ENCODE data around the gene REV1. TPM values are rescaled to one million over a fixed set of nuclear protein-coding genes. Genes with fewer than 3 reads are reported as not detected.

The REV1 gene
- total and polyA plus RNA-seq, 9 of the 15 experiments (the other 6 are each of a cell fraction or from before 2014, with no cell fraction given): 12.8 to 54.4 (median 29.6) TPM

DNA sequence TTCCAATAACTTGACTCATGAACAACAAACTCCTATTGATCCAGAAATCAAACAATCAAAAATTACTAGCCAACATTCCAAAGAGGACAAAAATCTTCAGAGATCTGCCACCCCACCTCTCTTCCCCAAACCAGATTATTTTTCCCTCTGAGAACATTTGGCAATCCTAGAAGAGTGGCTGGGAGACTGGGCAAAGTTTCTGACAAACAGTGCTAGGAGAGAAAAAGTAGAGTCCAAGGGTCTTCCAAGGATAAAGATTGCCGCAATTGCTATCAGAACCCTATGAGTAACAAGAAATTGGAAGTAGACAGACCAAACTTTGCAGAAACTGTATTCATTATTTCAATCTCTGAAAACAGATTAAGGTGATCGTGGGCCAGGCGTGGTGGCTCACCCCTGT lies 22.4 kb downstream of the REV1 start:
- TF ChIP-seq ZFX (CRISPR knock-in tag; IDR thresholded peaks at IDR 0.05) (no peak), FOXA1 (IDR thresholded peaks at IDR 0.05; ENCODE audit: borderline replicate concordance) (no peak), MIER1 (IDR thresholded peaks at IDR 0.05; ENCODE audit: low read depth) (no peak)
- FAIRE-seq (no peak), DNase-seq (ENCODE audit: extremely low read depth in 1 of 4, low spot score in 3 of 4) (no peak), ATAC-seq (no peak)
- intact Hi-C loops (cut with micrococcal nuclease): no loop called here
- Histone ChIP-seq H3K27ac (ENCODE audit: extremely low read depth, low read depth, low read length) (no peak overlapping the region), H3K27me3 (ENCODE audit: control insufficient read depth in 2 of 2, insufficient read depth in 2 of 2, low read length in 2 of 2) (no peaks in the 10 kb centered on the region), H4K20me1 (replicated peaks; ENCODE audit: control insufficient read depth, insufficient read depth, low read length) (no peaks in the 10 kb centered on the region), H3K4me2 (ENCODE audit: insufficient read depth, low read length) (no peak overlapping the region), H3K4me3 (no peak overlapping the region), H3K9ac (ENCODE audit: insufficient read depth in 1 of 2, low read depth in 2 of 2, low read length in 2 of 2) (no peak overlapping the region), H3K9me1 (ENCODE audit: control insufficient read depth, insufficient read depth, low read length) (no peaks in the 10 kb centered on the region), H3K9me3 (replicated peaks; ENCODE audit: control insufficient read depth, insufficient read depth, low read depth, low read length) (0 out of 2 replicates have a peak, but pooled peaks cover 2% of the 10 kb centered on the region), H3K79me2 (ENCODE audit: control insufficient read depth, insufficient read depth, low read length) (peaks cover 84% of the 10 kb centered on the region), H3K4me1 (replicated peaks in 1 of 2; ENCODE audit: control insufficient read depth in 2 of 2, insufficient read depth in 2 of 2, low read length in 2 of 2) (peaks cover 0 to 9% of the 10 kb centered on the region in 2 experiments; a peak in 1 of 5 replicates), H3K36me3 (ENCODE audit: control insufficient read depth, insufficient read depth, low read length) (peaks cover 14% of the 10 kb centered on the region; the same call in 2 of the 3 replicates), H2AFZ (ENCODE audit: low read depth, low read length) (no peak overlapping the region)
- CTCF ChIA-PET (ENCODE audit: low intra/inter-chr PET ratio): no interaction called here
- 89% methylated on average over 3 of the region's 3 CpGs for WGBS (ENCODE audit: insufficient coverage, low coverage, missing lambda C conversion rate)
- POLR2A ChIA-PET: no interaction called here
- in situ Hi-C loops (cut with MboI): no loop called here
- BruUV-seq (replicated peaks): no TSS peak

DNA sequence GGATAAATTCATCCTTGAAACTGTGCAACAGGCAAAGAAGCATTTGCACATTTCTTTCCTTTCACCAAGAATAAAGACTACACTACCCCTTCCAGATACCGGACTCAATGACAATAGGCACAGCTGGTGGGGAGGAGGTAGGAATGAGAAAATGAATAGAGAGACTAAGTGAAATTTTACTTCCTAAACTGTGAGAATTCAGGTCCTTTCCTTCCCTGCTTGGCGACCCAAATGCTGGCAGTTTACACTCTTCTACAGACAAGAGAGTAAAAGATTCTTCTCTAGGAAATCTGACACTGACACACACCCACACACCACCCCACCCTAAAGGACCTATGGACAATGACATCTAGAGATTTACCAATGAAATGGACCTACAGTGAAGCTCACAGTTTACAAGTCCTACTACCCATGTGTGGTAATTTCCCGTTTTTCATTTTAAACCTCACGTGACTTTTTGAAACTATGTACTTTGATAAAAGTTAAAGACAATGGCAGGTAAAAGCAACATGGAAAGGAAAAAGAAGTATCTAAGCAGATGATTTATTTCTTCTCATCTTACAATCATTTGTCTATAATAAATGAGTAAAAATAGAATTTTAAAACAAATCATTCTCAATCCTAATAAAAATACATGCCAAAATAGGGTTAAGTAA lies 27.9 kb downstream of the REV1 start:
- POLR2A ChIA-PET: no interaction called here
- Histone ChIP-seq H3K4me1 (replicated peaks in 1 of 2; ENCODE audit: control insufficient read depth in 2 of 2, insufficient read depth in 2 of 2, low read length in 2 of 2) (no peaks in the 10 kb centered on the region), H3K27me3 (ENCODE audit: control insufficient read depth in 2 of 2, insufficient read depth in 2 of 2, low read length in 2 of 2) (no peaks in the 10 kb centered on the region), H3K36me3 (ENCODE audit: control insufficient read depth, insufficient read depth, low read length) (peaks cover 57% of the 10 kb centered on the region), H2AFZ (ENCODE audit: low read depth, low read length) (no peak overlapping the region), H4K20me1 (replicated peaks; ENCODE audit: control insufficient read depth, insufficient read depth, low read length) (no peaks in the 10 kb centered on the region), H3K4me3 (no peak overlapping the region), H3K79me2 (ENCODE audit: control insufficient read depth, insufficient read depth, low read length) (peaks cover 48% of the 10 kb centered on the region), H3K9ac (ENCODE audit: insufficient read depth in 1 of 2, low read depth in 2 of 2, low read length in 2 of 2) (no peak overlapping the region), H3K9me1 (ENCODE audit: control insufficient read depth, insufficient read depth, low read length) (no peaks in the 10 kb centered on the region), H3K4me2 (ENCODE audit: insufficient read depth, low read length) (no peak overlapping the region), H3K9me3 (replicated peaks; ENCODE audit: control insufficient read depth, insufficient read depth, low read depth, low read length) (0 out of 2 replicates have a peak, but pooled peaks cover 1% of the 10 kb centered on the region), H3K27ac (ENCODE audit: extremely low read depth, low read depth, low read length) (no peak overlapping the region)
- in situ Hi-C loops (cut with MboI): no loop called here
- intact Hi-C loops (cut with micrococcal nuclease): no loop called here
- 93% methylated on average over 4 of the region's 4 CpGs for WGBS (ENCODE audit: insufficient coverage, low coverage, missing lambda C conversion rate)
- DNase-seq (ENCODE audit: extremely low read depth in 1 of 4, low spot score in 3 of 4) (no peak), ATAC-seq (no peak), FAIRE-seq (no peak)
- CTCF ChIA-PET (ENCODE audit: low intra/inter-chr PET ratio): no interaction called here
- no TSS peak for BruUV-seq (replicated peaks)
- TF ChIP-seq ETV5 (CRISPR knock-in tag; IDR thresholded peaks at IDR 0.05; ENCODE audit: low read depth): no peak
- no peak for TF ChIP-seq ZNF3 (CRISPR knock-in tag; IDR thresholded peaks at IDR 0.05)
- TF ChIP-seq TRIM28 (IDR thresholded peaks at IDR 0.05): peak; percentile 71
- TF ChIP-seq, protein P1, sequence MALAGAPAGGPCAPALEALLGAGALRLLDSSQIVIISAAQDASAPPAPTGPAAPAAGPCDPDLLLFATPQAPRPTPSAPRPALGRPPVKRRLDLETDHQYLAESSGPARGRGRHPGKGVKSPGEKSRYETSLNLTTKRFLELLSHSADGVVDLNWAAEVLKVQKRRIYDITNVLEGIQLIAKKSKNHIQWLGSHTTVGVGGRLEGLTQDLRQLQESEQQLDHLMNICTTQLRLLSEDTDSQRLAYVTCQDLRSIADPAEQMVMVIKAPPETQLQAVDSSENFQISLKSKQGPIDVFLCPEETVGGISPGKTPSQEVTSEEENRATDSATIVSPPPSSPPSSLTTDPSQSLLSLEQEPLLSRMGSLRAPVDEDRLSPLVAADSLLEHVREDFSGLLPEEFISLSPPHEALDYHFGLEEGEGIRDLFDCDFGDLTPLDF (CRISPR knock-in tag; IDR thresholded peaks at IDR 0.05): no peak
- TF ChIP-seq, protein P2, sequence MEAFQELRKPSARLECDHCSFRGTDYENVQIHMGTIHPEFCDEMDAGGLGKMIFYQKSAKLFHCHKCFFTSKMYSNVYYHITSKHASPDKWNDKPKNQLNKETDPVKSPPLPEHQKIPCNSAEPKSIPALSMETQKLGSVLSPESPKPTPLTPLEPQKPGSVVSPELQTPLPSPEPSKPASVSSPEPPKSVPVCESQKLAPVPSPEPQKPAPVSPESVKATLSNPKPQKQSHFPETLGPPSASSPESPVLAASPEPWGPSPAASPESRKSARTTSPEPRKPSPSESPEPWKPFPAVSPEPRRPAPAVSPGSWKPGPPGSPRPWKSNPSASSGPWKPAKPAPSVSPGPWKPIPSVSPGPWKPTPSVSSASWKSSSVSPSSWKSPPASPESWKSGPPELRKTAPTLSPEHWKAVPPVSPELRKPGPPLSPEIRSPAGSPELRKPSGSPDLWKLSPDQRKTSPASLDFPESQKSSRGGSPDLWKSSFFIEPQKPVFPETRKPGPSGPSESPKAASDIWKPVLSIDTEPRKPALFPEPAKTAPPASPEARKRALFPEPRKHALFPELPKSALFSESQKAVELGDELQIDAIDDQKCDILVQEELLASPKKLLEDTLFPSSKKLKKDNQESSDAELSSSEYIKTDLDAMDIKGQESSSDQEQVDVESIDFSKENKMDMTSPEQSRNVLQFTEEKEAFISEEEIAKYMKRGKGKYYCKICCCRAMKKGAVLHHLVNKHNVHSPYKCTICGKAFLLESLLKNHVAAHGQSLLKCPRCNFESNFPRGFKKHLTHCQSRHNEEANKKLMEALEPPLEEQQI (IDR thresholded peaks at IDR 0.05): peak; percentile 92; the same call in 1 of the 2 replicates
- 0 out of 2 replicates have a peak, but pooled peaks have one; percentile 24 for TF ChIP-seq CBX5 (IDR thresholded peaks at IDR 0.05; ENCODE audit: borderline replicate concordance, low read depth)
- no peak for TF ChIP-seq HNRNPUL1 (IDR thresholded peaks at IDR 0.05; ENCODE audit: low read length)
- TF ChIP-seq MBD2 (IDR thresholded peaks at IDR 0.05; ENCODE audit: borderline replicate concordance, low read depth): no peak
